SK-N-SH treated with all-trans-retinoic acid at 6 μM for 48 hours (cell line): Measurements from ENCODE around the gene CMIP.
"Not testable (repeated sequence)": the region's sequence is repeated elsewhere in the genome, so short reads cannot be mapped to it uniquely, and the experiment has no call there.

Experiments
- ATAC-seq: fragments of 200-7000 bp; cut with Tn5 transposase; 3 replicates; pipeline ENCODE4 v1.9.1; 2020; ENCODE audit warnings: mild to moderate bottlenecking, moderate library complexity
- ARNTL ChIP-seq: fragments of 450-650 bp; formaldehyde crosslinking; IDR thresholded peaks from 2 replicates; pipeline ENCODE4 v1.5.0; 2020; ENCODE audit warnings: low read depth, mild to moderate bottlenecking, moderate library complexity, borderline replicate concordance
- CREB5 ChIP-seq: fragments of 250-450 bp; sonication (Bioruptor Pico); IDR thresholded peaks from 2 replicates; pipeline ENCODE4 v1.5.1; 2020; ENCODE audit warnings: low read depth, mild to moderate bottlenecking, moderate library complexity
- CSDC2 ChIP-seq: fragments of 250-450 bp; sonication (Bioruptor Pico); IDR thresholded peaks from 2 replicates; pipeline ENCODE4 v1.5.0; 2020; ENCODE audit warnings: mild to moderate bottlenecking, moderate library complexity
- CSRNP3 ChIP-seq: fragments of 250-450 bp; sonication (Bioruptor Pico); IDR thresholded peaks from 2 replicates; pipeline ENCODE4 v1.5.1; 2021; ENCODE audit warnings: mild to moderate bottlenecking, moderate library complexity
- ESRRG ChIP-seq: fragments of 250-450 bp; sonication (Bioruptor Pico); IDR thresholded peaks from 2 replicates; pipeline ENCODE4 v1.6.1; 2021; ENCODE audit warnings: mild to moderate bottlenecking
- GLIS3 ChIP-seq: fragments of 250-450 bp; sonication (Bioruptor Pico); IDR thresholded peaks from 2 replicates; pipeline ENCODE4 v1.5.0; 2020; ENCODE audit warnings: mild to moderate bottlenecking, moderate library complexity
- OSR1 ChIP-seq: fragments of 250-450 bp; sonication (Bioruptor Pico); IDR thresholded peaks from 2 replicates; pipeline ENCODE4 v1.8.0; 2022; ENCODE audit warnings: moderate library complexity, mild to moderate bottlenecking, inconsistent platforms
- PATZ1 ChIP-seq: fragments of 250-450 bp; sonication (Bioruptor Pico); IDR thresholded peaks from 2 replicates; pipeline ENCODE4 v1.8.0; 2020; ENCODE audit warnings: mild to moderate bottlenecking, moderate library complexity, borderline replicate concordance
- PPARA ChIP-seq: fragments of 250-450 bp; sonication (Bioruptor Pico); IDR thresholded peaks from 2 replicates; pipeline ENCODE4 v1.5.0; 2020; ENCODE audit warnings: mild to moderate bottlenecking, borderline replicate concordance
- RARB ChIP-seq: fragments of 250-450 bp; sonication (Bioruptor Pico); IDR thresholded peaks from 2 replicates; pipeline ENCODE4 v1.8.0; 2021; ENCODE audit warnings: mild to moderate bottlenecking, moderate library complexity
- SNAI2 ChIP-seq: fragments of 250-450 bp; sonication (Bioruptor Pico); IDR thresholded peaks from 2 replicates; pipeline ENCODE4 v1.5.0; 2020; ENCODE audit warnings: mild to moderate bottlenecking, moderate library complexity
- TCF4 ChIP-seq: fragments of 250-450 bp; sonication (Bioruptor Pico); IDR thresholded peaks from 2 replicates; pipeline ENCODE4 v1.8.0; 2021; ENCODE audit warnings: mild to moderate bottlenecking, moderate library complexity, borderline replicate concordance
- TOX ChIP-seq: fragments of 250-450 bp; sonication (Bioruptor Pico); IDR thresholded peaks from 2 replicates; pipeline ENCODE4 v1.8.0; 2021; ENCODE audit warnings: mild to moderate bottlenecking, moderate library complexity, borderline replicate concordance
- TSHZ2 ChIP-seq: fragments of 250-450 bp; sonication (Bioruptor Pico); IDR thresholded peaks from 2 replicates; pipeline ENCODE4 v1.5.0; 2020; ENCODE audit warnings: mild to moderate bottlenecking, moderate library complexity
- ZC3H10 ChIP-seq: fragments of 250-450 bp; sonication (Bioruptor Pico); IDR thresholded peaks from 2 replicates; pipeline ENCODE4 v1.5.1; 2021; ENCODE audit warnings: mild to moderate bottlenecking, moderate library complexity
- ZFP3 ChIP-seq: fragments of 250-450 bp; sonication (Bioruptor Pico); IDR thresholded peaks from 2 replicates; pipeline ENCODE4 v1.5.0; 2020; ENCODE audit warnings: mild to moderate bottlenecking, moderate library complexity
- ZFP30 ChIP-seq: fragments of 450-650 bp; formaldehyde crosslinking; IDR thresholded peaks from 2 replicates; pipeline ENCODE4 v1.5.0; 2022; ENCODE audit warnings: mild to moderate bottlenecking, moderate library complexity
- ZNF565 ChIP-seq: fragments of 450-650 bp; formaldehyde crosslinking; conservative IDR thresholded peaks from 2 replicates; pipeline ENCODE4 v1.5.0; 2020; ENCODE audit warnings: low read depth, mild to moderate bottlenecking, moderate library complexity
- ZNF70 ChIP-seq: fragments of 450-650 bp; formaldehyde crosslinking; IDR thresholded peaks from 2 replicates; pipeline ENCODE4 v1.5.0; 2020; ENCODE audit warnings: mild to moderate bottlenecking, moderate library complexity
- ZNF8 ChIP-seq: fragments of 450-650 bp; formaldehyde crosslinking; IDR thresholded peaks from 2 replicates; pipeline ENCODE4 v1.5.0; 2020; ENCODE audit warnings: mild to moderate bottlenecking, moderate library complexity

CMIP gene

GRCh38 chr16:81520560-81521135 is 76.0 kb downstream of the CMIP start:
- no peak for ATAC-seq
- TF ChIP-seq ZNF8 (CRISPR knock-in tag), result no peak
- TF ChIP-seq ARNTL (CRISPR knock-in tag), result no peak

- TF ChIP-seq ZNF8 (CRISPR knock-in tag) (no peak), SNAI2 (no peak), PATZ1 (CRISPR knock-in tag) (no peak), ZFP30 (CRISPR knock-in tag) (no peak)
- no peak; the same call in 2 of the 3 replicates for ATAC-seq
These were observed 76.6 kb downstream of the CMIP start for GRCh38 chr16:81521141-81521626.

- no peak for ATAC-seq
- no peak for TF ChIP-seq PPARA (CRISPR knock-in tag)
- no peak for TF ChIP-seq RARB
- TF ChIP-seq GLIS3 (CRISPR knock-in tag), result no peak
- no peak for TF ChIP-seq ZC3H10
- TF ChIP-seq TOX (CRISPR knock-in tag), result no peak
- no peak for TF ChIP-seq ZNF565 (CRISPR knock-in tag)
These were observed 77.6 kb downstream of the CMIP start for GRCh38 chr16:81522108-81522701.

- ATAC-seq, result not testable (repeated sequence)
These were observed 78.2 kb downstream of the CMIP start for GRCh38 chr16:81522851-81523250.

GRCh38 chr16:81523387-81524115 is 78.9 kb downstream of the CMIP start:
- peak; percentile 36; the same call in 1 of the 3 replicates for ATAC-seq
- no peak for TF ChIP-seq TCF4
- no peak for TF ChIP-seq ZFP30 (CRISPR knock-in tag)
- TF ChIP-seq TOX (CRISPR knock-in tag), result no peak
- TF ChIP-seq ZNF70, result no peak

- TF ChIP-seq CSRNP3 (CRISPR knock-in tag) (no peak), PPARA (CRISPR knock-in tag) (no peak), CSDC2 (CRISPR knock-in tag) (no peak), TCF4 (no peak), ZNF8 (CRISPR knock-in tag) (no peak), TSHZ2 (CRISPR knock-in tag) (no peak), ZFP3 (CRISPR knock-in tag) (no peak), ESRRG (CRISPR knock-in tag) (no peak), ZNF565 (CRISPR knock-in tag) (no peak), CREB5 (no peak), OSR1 (CRISPR knock-in tag) (no peak), RARB (no peak), ZFP30 (CRISPR knock-in tag) (no peak), TOX (CRISPR knock-in tag) (no peak)
- TF ChIP-seq, all 23 proteins: peak for 0
- no peak for ATAC-seq
These were observed 79.8 kb downstream of the CMIP start for GRCh38 chr16:81524382-81524781.

GRCh38 chr16:81524885-81525284 is 80.3 kb downstream of the CMIP start:
- ATAC-seq, result not testable (repeated sequence)
